BJ (cell line): ENCODE measurements around the gene AKAP6. TPM values are rescaled to one million over a fixed set of nuclear protein-coding genes. Genes with fewer than 3 reads are reported as not detected.
"Not testable (repeated sequence)": the region's sequence is repeated elsewhere in the genome, so short reads cannot be mapped to it uniquely, and the experiment has no call there.

ENCODE experiments used
- CTCF ChIA-PET: fragments of 350-600 bp; formaldehyde crosslinking; extraction: SDS; loops from one replicate; lab custom pipeline; 2021; ENCODE audit warnings: antibody characterized with exemption, inconsistent platforms; lab: Yijun Ruan, JAX
- POLR2A ChIA-PET: fragments of 300-600 bp; sonication (Branson Sonifier 250); formaldehyde crosslinking; extraction: SDS; loops from one replicate; lab custom pipeline; 2021; ENCODE audit warnings: antibody characterized with exemption; lab: Charles Lee
- DNase-seq: peaks from one replicate; pipeline ENCODE4 v3.0.0-alpha.2; 2011; ENCODE audit warnings: low read depth
- H3K27me3 ChIP-seq: 2 replicates; pipeline ENCODE4 v1.6.0; 2011; ENCODE audit warnings: low read length; ENCODE audit not compliant: control insufficient read depth, insufficient read depth
- H3K36me3 ChIP-seq: 2 replicates; pipeline ENCODE4 v1.5.1; 2011; ENCODE audit warnings: low read length; ENCODE audit not compliant: control insufficient read depth, insufficient read depth
- H3K4me3 ChIP-seq: 2 replicates; pipeline ENCODE4 v1.5.1; 2011; ENCODE audit warnings: low read depth, mild to moderate bottlenecking, control low read depth, low read length
- polyA plus RNA-seq: library from polyadenylated mRNA; depleted of rRNA; stranded (reverse); fragments of >200 nt; gene quantifications from 2 replicates; pipeline ENCODE4 v1.2.3, GENCODE V29; 2011
- TF ChIP-seq, protein P1 (sequence below): IDR thresholded peaks from 2 replicates; pipeline ENCODE4 v1.5.1; 2011; ENCODE audit warnings: low read depth, mild to moderate bottlenecking, control low read depth, inconsistent platforms, low read length, moderate library complexity; ENCODE audit not compliant: insufficient read depth

The AKAP6 gene
- polyA plus RNA-seq, 1 experiment = 18.5 TPM

DNA sequence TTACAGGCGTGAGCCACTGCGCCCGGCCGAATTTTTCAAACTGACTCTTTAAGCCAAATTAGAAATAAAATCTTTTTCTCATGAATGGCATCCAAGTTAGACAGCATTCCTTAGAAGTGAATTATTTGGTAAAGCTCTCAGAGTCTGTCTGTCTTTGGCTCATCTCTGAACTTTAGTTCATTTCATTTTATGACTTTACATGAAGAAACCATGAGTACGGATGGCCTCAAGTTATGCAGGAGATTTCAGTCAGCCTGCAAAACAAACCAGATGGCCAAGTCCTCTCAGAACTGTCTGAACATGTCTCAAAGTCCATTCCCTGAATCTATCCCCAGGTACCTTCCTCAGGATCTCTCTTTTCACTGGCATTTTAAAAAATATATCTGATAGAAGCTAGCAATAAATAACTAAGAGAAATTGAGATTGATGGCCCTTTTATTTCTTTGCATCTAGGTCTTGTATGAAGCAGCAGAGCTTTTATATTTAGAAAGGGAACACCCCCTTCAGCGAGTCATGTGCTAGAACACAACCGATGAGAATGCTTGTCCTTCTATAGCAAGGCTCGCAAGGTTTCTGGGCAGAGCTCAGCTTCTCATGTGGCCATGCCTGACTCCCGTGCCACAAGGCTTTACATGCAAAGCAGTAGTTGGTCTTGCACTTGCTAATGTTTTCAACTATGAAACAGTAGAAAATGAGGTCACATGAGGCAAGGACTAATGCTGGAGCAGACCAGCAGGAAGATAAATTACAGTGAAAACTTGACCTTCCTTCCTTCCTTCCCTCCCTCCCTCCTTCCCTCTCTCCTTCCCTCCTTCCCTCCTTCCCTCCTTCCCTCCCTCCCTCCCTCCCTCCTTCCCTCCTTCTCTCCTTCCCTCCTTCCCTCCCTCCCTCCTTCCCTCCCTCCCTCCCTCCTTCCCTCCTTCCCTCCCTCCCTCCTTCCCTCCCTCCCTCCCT, 125.0 kb downstream of the AKAP6 start:
- TF ChIP-seq, protein P1, sequence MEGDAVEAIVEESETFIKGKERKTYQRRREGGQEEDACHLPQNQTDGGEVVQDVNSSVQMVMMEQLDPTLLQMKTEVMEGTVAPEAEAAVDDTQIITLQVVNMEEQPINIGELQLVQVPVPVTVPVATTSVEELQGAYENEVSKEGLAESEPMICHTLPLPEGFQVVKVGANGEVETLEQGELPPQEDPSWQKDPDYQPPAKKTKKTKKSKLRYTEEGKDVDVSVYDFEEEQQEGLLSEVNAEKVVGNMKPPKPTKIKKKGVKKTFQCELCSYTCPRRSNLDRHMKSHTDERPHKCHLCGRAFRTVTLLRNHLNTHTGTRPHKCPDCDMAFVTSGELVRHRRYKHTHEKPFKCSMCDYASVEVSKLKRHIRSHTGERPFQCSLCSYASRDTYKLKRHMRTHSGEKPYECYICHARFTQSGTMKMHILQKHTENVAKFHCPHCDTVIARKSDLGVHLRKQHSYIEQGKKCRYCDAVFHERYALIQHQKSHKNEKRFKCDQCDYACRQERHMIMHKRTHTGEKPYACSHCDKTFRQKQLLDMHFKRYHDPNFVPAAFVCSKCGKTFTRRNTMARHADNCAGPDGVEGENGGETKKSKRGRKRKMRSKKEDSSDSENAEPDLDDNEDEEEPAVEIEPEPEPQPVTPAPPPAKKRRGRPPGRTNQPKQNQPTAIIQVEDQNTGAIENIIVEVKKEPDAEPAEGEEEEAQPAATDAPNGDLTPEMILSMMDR = no peak
- ChIA-PET CTCF (interaction anchor here (1.1 to 1.5 kb wide), 3 partner anchors 19 to 196 kb away, joined by 3 read pairs; no protein-coding TSS in a partner anchor), POLR2A (no interaction called here)
- no peaks in the 10 kb centered on the region for H3K36me3 ChIP-seq
- DNase-seq = peak; percentile 64
- H3K27me3 ChIP-seq = no peaks in the 10 kb centered on the region
- H3K4me3 ChIP-seq = no peak overlapping the region

- POLR2A ChIA-PET = interaction anchor here (0.8 kb wide), 1 partner anchor 166 kb away, joined by 4 read pairs; no protein-coding TSS in a partner anchor
- Histone ChIP-seq H3K36me3 (no peaks in the 10 kb centered on the region), H3K27me3 (no peaks in the 10 kb centered on the region), H3K4me3 (no peak overlapping the region)
- TF ChIP-seq, protein P1 = no peak
- DNase-seq = peak; percentile 53
- CTCF ChIA-PET = interaction anchor here (1.2 to 1.6 kb wide), 2 partner anchors 44 to 384 kb away, joined by 3 to 5 read pairs; no protein-coding TSS in a partner anchor
Observed at GRCh38 chr14:32457213-32457920, 128.3 kb downstream of the AKAP6 start.

DNA sequence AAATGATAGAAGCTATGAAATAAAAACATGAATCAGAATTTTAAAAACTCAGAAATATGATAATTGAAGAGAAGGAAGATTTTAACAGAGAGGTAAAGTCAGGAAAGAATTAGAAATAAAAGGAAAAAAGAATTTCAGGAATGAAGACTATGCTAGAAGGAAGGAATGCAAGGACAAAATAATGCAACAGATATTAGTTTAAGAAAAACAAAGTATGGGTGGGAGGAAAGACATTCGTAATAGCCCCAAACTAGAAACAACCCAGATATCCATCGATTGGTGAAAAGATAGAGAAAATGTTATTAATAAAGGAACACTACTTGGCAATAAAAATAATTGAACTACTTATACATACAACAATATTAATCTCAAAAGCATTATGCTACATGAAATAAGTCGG, 129.6 kb downstream of the AKAP6 start:
- ChIA-PET POLR2A (interaction anchor here (0.6 kb wide), 1 partner anchor 68 kb away, joined by 4 read pairs; no protein-coding TSS in a partner anchor), CTCF (no interaction called here)
- no peak for DNase-seq
- Histone ChIP-seq H3K36me3 (no peaks in the 10 kb centered on the region), H3K4me3 (no peak overlapping the region), H3K27me3 (no peaks in the 10 kb centered on the region)
- TF ChIP-seq, protein P1 = no peak

DNA sequence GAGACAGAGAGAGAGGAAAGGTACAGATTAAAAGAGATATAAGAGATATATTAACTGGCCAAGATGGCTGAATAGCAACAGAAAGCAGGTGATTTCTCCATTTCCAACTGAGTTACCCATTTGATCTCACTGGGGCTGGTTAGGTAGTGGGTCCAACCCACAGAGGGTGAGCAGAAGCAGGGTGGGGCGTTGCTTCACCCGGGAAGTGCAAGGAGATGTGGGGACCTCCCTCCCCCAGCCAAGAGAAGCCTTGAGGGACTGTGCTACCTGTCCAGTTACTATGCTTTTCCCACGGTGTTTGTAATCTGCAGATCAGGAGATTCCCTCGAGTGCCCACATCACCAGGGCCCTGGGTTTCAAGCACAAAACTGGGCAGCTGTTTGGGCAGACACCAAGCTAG, 131.2 kb downstream of the AKAP6 start:
- POLR2A ChIA-PET = no interaction called here
- Histone ChIP-seq H3K27me3 (no peaks in the 10 kb centered on the region), H3K36me3 (no peaks in the 10 kb centered on the region), H3K4me3 (no peak overlapping the region)
- TF ChIP-seq, protein P1 = no peak
- DNase-seq = no peak
- CTCF ChIA-PET = interaction anchor here (1.1 kb wide), 1 partner anchor 54 kb away, joined by 3 read pairs; no protein-coding TSS in a partner anchor

DNA sequence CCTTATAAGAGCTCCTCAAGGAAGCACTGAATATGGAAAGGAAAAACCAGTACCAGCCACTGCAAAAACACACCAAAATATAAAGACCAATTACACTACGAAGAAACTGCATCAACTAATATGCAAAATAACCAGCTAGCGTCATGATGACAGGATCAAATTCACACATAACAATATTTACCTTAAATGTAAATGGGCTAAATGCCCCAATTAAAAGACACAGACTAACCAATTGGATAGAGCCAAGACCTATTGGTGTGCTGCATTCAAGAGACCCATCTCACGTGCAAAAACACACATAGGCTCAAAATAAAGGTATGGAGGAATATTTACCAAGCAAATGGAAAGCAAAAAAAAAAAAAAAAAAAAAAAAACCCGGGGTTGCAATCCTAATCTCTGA, 133.5 kb downstream of the AKAP6 start:
- POLR2A ChIA-PET, CTCF ChIA-PET, H3K27me3 ChIP-seq, DNase-seq, H3K4me3 ChIP-seq, H3K36me3 ChIP-seq: not testable (repeated sequence)
